HG02588 (cell line): ENCODE measurements around the gene SORBS1.

ENCODE experiments used
- ATAC-seq: cut with Tn5 transposase; IDR thresholded peaks from one replicate; pipeline ENCODE4 v1.9.1; 2021; ENCODE audit warnings: mild to moderate bottlenecking, moderate library complexity; ENCODE audit not compliant: unreplicated experiment

The SORBS1 gene

GRCh38 chr10:95467162-95467599 lies 94.0 kb downstream of the SORBS1 start:
- no peak for ATAC-seq

GRCh38 chr10:95466436-95466835 lies 94.7 kb downstream of the SORBS1 start:
- ATAC-seq = no peak

- ATAC-seq = no peak
These were observed 96.9 kb downstream of the SORBS1 start for GRCh38 chr10:95464280-95464679.

- no peak for ATAC-seq
These were observed 98.2 kb downstream of the SORBS1 start for GRCh38 chr10:95462740-95463667.

- ATAC-seq = no peak
These were observed 99.6 kb downstream of the SORBS1 start for GRCh38 chr10:95461611-95462010.

GRCh38 chr10:95459446-95460045 lies 101.6 kb downstream of the SORBS1 start:
- ATAC-seq = no peak

GRCh38 chr10:95458871-95459270 lies 102.3 kb downstream of the SORBS1 start:
- no peak for ATAC-seq

GRCh38 chr10:95458014-95458413 lies 103.2 kb downstream of the SORBS1 start:
- ATAC-seq = no peak

- ATAC-seq = no peak
These were observed 103.8 kb downstream of the SORBS1 start for GRCh38 chr10:95457319-95457886.

GRCh38 chr10:95456516-95456915 lies 104.7 kb downstream of the SORBS1 start:
- no peak for ATAC-seq

GRCh38 chr10:95454940-95455339 lies 106.2 kb downstream of the SORBS1 start:
- no peak for ATAC-seq

- no peak for ATAC-seq
These were observed 106.8 kb downstream of the SORBS1 start for GRCh38 chr10:95454356-95454755.

- no peak for ATAC-seq
These were observed 109.3 kb downstream of the SORBS1 start for GRCh38 chr10:95451568-95452524.

- ATAC-seq = no peak
These were observed 110.0 kb downstream of the SORBS1 start for GRCh38 chr10:95451150-95451549.

- no peak for ATAC-seq
These were observed 111.0 kb downstream of the SORBS1 start for GRCh38 chr10:95450188-95450587.

- ATAC-seq = no peak
These were observed 113.5 kb downstream of the SORBS1 start for GRCh38 chr10:95447685-95448084.

- ATAC-seq = no peak
These were observed 115.2 kb downstream of the SORBS1 start for GRCh38 chr10:95445837-95446486.

- no peak for ATAC-seq
These were observed 115.8 kb downstream of the SORBS1 start for GRCh38 chr10:95445223-95445836.

- ATAC-seq = no peak
These were observed 116.4 kb downstream of the SORBS1 start for GRCh38 chr10:95444792-95445191.

- no peak for ATAC-seq
These were observed 117.5 kb downstream of the SORBS1 start for GRCh38 chr10:95443636-95444035.
